HAP-1 (cell line): ENCODE results near the gene ZDHHC13.

Source experiments
- DNase-seq, 2 experiments: peaks; one replicate each; pipeline ENCODE4 v3.0.0-alpha.2; 2016 to 2020; ENCODE audit warnings: low spot score in 2 of 2
- H3K27me3 ChIP-seq: fragments of 250-450 bp; sonication (Bioruptor Pico); 2 replicates; pipeline ENCODE4 v1.5.1; 2020; ENCODE audit warnings: low read depth, mild to moderate bottlenecking, moderate library complexity
- H3K36me3 ChIP-seq: fragments of 250-450 bp; sonication (Bioruptor Pico); replicated peaks from 2 replicates; pipeline ENCODE4 v1.5.1; 2020; ENCODE audit warnings: mild to moderate bottlenecking
- H3K4me1 ChIP-seq: fragments of 250-450 bp; sonication (Bioruptor Pico); 2 replicates; pipeline ENCODE4 v1.5.1; 2020; ENCODE audit warnings: mild to moderate bottlenecking
- H3K4me3 ChIP-seq: fragments of 250-450 bp; sonication (Bioruptor Pico); 2 replicates; pipeline ENCODE4 v1.5.1; 2020; ENCODE audit warnings: mild to moderate bottlenecking, moderate library complexity
- H3K9me3 ChIP-seq: fragments of 250-450 bp; sonication (Bioruptor Pico); 2 replicates; pipeline ENCODE4 v1.5.1; 2020; ENCODE audit warnings: mild to moderate bottlenecking, moderate library complexity
- in situ Hi-C: fragments of 300-500 bp; cut with MboI; formaldehyde crosslinking; loops from 3 replicates; pipeline ENCODE4 v1.14.3; 2020; ENCODE audit warnings: low sequenced_read_pairs, inconsistent platforms, mixed read lengths

ZDHHC13 gene

DNA sequence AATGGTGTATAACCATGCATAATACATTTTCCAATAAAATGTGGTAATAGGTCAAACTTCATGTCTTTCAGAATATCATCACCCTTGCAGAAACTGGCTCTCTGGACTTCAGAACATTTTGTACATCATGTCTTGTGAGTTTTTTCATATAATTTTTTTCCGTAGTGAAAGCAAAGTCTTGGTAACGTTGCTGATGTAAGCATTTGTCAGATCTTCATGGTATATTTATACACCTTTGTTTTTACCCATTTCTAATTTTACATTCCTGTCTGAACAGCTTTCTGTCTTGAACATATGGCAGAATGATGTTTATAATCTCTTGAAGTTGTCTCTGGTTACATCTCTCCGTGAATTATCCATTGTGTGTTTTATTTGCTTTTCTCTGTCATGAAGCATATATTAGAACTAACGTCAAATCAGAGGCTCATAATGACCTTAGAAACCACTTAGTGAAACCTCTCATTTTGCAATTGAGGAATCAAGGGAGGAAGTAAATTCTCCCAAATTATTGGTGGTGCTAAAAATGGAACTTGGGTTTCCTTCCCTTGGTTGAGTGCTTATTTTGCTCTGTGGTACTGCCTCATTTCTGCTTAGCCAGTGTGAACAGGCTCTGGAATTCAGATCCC, 47.4 kb downstream of the ZDHHC13 start:
- Histone ChIP-seq H3K9me3 (no peaks in the 10 kb centered on the region), H3K4me1 (no peaks in the 10 kb centered on the region), H3K27me3 (no peaks in the 10 kb centered on the region), H3K36me3 (peaks cover 32% of the 10 kb centered on the region), H3K4me3 (no peak overlapping the region)
- DNase-seq = no peak
- in situ Hi-C loops = no loop called here

DNA sequence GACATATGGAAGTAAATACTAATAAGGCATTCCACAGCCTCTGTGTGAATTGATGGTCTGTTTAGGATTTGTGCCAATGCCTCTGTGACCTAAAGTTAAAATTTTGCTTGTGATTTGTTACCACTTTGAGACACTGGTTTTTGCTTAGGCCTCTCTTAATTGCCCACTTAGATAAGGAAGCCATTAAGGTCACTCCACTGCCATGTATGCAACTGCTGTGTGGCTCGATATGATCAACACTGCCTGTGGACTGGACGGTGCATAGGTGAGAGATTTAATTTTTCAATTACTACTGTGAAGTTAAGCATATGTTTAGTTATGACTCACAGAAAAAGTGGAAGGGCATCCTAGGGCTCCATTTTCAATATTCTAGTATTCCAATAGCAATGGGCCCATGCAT, 47.9 kb downstream of the ZDHHC13 start:
- peaks cover 32% of the 10 kb centered on the region for H3K36me3 ChIP-seq
- no peak for DNase-seq
- H3K4me3 ChIP-seq = no peak overlapping the region

DNA sequence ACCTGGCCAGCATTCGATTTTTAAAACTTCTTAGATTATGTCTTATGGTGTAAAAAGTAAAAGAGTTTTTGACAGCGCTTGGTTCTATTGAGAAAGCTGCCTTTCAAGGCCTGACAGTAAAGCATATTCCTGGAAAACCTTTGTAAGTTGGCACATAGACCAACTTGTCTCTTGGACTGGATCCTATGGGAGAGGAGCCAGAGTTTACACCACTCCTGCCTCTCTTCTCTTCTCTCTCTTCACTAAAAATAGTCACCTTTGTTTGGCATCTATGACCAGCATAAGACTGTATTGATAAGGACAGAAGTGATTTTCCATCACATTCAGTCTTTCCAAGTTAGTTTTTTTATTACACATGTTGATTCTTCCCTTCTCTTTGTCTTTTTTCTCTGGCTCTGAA, 51.1 kb downstream of the ZDHHC13 start:
- Histone ChIP-seq H3K27me3 (no peaks in the 10 kb centered on the region), H3K4me1 (no peaks in the 10 kb centered on the region), H3K9me3 (no peaks in the 10 kb centered on the region), H3K36me3 (peaks cover 38% of the 10 kb centered on the region), H3K4me3 (no peak overlapping the region)
- in situ Hi-C loops = no loop called here
- DNase-seq = no peak

More for the DNA sequence above, 47.9 kb downstream of the ZDHHC13 start:
- no peaks in the 10 kb centered on the region for H3K4me1 ChIP-seq
- in situ Hi-C loops = no loop called here
- H3K27me3 ChIP-seq = no peaks in the 10 kb centered on the region
- H3K9me3 ChIP-seq = no peaks in the 10 kb centered on the region

DNA sequence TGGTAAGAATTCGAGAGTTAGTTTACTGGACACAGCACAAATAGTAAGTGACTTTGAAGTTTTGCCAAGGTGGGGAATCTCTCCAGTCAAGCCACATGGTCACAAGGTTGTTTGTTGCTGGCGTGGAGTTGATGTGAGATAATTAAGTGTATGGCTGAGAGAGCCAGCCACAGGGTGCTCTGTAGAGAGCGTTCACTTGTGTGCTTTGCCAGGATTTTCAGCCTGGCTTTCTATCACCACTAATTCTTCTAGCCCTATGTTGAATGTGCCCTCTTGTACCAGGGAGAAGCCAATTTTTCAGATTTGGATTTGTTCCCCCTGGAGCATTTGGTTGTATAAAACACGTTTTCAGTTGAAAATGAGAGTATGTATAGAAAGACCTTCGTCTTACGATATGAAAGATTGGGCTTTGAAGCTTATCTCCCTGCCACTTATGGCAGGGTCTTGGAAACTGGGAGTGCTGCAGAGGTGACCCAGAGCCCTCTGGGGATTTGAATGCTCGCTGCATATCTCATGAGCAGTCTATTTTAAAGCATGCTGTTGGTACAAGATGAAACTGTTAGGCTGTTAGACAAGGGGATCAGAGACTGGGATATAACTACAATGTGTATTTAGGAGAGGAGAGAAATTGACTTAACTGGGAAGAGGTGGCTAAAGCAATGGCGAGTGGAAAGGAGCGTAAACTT, 56.2 kb downstream of the ZDHHC13 start:
- H3K36me3 ChIP-seq = peaks cover 12% of the 10 kb centered on the region
- H3K4me3 ChIP-seq = no peak overlapping the region
- no peaks in the 10 kb centered on the region for H3K4me1 ChIP-seq
- H3K27me3 ChIP-seq = no peaks in the 10 kb centered on the region
- DNase-seq = no peak
- in situ Hi-C loops = no loop called here
- no peaks in the 10 kb centered on the region for H3K9me3 ChIP-seq

DNA sequence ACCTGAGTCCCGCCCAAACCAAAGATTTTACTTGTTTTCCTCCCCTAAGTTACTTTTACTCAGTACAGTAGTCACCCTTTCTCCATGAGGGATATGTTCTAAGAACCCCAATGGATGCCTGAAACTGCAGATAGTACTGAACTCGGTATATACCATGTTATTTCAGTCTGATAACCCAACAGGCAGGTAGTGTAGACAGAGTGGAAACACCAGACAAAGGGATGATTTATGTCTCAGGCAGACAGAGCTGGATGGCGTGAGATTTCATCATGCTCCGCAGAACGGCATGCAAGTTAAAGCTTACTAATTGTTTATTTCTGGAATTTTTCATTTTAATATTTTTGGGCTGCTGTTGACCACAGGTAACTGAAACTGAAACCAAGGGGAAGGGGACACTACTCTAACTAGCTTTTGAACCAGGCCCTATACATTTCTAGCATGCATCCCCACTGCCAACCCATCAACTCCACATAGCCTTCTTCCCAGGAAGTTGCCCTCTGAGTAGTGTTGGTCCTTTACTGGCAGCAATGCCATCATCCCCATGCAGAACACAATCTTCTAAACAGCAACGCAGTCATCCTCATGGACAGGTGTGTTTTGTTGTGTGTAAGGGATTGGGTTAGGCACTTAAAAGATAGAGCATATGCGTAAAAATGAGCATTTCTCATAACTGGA, 57.1 kb downstream of the ZDHHC13 start:
- in situ Hi-C loops = no loop called here
- no peaks in the 10 kb centered on the region for H3K9me3 ChIP-seq
- H3K4me1 ChIP-seq = no peaks in the 10 kb centered on the region
- H3K36me3 ChIP-seq = peaks cover 8% of the 10 kb centered on the region
- DNase-seq = no peak
- no peaks in the 10 kb centered on the region for H3K27me3 ChIP-seq
- H3K4me3 ChIP-seq = no peak overlapping the region

DNA sequence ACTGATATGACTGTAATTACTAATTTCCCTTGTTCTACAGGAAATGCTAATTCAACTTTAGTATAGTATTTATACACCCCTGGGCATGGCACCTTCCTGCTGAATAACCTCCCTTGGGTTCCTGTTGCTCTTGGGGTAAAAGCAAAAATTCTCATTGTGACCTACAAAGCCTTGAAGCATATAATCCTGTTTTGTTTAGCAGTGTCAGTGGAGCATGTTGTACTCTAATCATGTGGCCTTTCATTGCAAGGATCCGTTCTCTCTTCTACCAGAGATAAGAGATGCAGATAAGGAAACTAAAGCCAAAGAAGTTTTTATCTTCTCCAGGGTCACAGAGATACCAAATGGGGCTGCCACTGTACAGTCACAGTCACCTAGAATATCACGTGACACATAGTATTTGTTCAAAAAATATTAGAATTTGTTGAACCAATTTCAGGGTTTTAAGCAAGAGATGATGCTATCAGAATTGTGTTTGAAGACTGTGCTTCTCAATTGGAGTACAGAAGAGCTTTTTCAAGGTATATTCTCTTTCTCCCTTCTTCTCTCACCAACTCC, 59.7 kb downstream of the ZDHHC13 start:
- in situ Hi-C loops = no loop called here
- peaks cover 5% of the 10 kb centered on the region for H3K4me1 ChIP-seq
- H3K36me3 ChIP-seq = peaks cover 8% of the 10 kb centered on the region; the same call in 1 of the 2 replicates
- no peak overlapping the region for H3K4me3 ChIP-seq
- DNase-seq = no peak
- H3K9me3 ChIP-seq = no peaks in the 10 kb centered on the region
- H3K27me3 ChIP-seq = no peaks in the 10 kb centered on the region

DNA sequence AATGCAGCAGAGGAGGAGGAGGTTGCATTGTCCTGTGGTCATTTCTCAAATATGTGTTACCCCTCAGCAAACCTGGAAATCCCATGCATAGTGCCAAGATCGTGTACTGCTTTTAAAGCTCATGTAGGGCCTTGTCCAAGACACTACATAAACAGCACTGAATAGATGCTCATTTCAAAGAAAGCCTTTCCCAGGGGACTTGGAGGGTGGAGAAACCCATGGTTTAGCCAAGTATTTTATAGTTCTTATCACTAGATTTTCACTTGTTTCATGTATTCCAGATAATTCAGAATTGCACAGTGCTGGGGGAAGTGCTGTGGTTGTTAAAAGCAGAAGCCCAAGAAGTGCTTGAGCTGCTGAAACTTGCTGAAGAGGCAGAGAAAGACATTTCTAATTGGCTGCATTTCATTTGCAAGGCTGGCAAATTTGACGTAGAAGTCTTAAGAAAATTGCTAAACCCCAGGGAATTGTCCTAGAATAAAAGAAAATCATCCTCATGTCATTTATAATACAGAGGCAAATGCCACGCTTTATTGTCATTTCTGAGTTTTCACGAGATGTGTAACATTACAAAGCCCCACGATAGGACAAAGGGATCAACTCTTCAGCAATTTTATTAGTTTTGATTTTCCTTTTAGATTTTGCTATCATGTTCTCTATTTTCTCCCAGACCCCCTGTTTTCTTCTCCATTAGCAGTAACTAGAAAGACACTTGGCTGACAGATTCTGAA, 64.7 kb downstream of the ZDHHC13 start:
- peaks cover 12% of the 10 kb centered on the region for H3K4me1 ChIP-seq
- DNase-seq = peak in 1 of 2 experiments; percentile 53
- no peak overlapping the region for H3K4me3 ChIP-seq
- no peaks in the 10 kb centered on the region for H3K27me3 ChIP-seq
- in situ Hi-C loops = no loop called here
- 0 out of 2 replicates have a peak, but pooled peaks cover 2% of the 10 kb centered on the region for H3K36me3 ChIP-seq
- no peaks in the 10 kb centered on the region for H3K9me3 ChIP-seq

DNA sequence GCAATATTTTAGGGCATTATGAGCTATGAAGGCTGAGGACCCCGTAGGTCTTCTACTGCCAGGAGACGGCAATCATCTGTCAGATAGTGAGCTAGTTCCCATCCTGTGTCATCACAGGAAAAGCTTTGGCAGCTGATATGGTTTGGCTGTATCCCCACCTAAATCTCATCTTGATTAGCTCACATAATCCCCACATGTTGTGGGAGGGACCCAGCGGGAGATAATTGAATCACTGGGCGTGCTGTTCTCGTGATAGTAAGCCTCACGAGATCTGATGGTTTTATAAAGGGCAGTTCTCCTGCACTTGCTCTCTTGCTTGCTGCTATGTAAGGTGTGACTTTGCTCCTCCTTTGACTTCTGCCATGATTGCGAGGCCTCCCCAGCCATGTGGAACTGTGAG, 66.7 kb downstream of the ZDHHC13 start:
- no peak for DNase-seq
- H3K4me1 ChIP-seq = peaks cover 27% of the 10 kb centered on the region
- H3K9me3 ChIP-seq = no peaks in the 10 kb centered on the region
- in situ Hi-C loops = no loop called here
- no peaks in the 10 kb centered on the region for H3K27me3 ChIP-seq
- no peak overlapping the region for H3K4me3 ChIP-seq
- no peaks in the 10 kb centered on the region for H3K36me3 ChIP-seq

DNA sequence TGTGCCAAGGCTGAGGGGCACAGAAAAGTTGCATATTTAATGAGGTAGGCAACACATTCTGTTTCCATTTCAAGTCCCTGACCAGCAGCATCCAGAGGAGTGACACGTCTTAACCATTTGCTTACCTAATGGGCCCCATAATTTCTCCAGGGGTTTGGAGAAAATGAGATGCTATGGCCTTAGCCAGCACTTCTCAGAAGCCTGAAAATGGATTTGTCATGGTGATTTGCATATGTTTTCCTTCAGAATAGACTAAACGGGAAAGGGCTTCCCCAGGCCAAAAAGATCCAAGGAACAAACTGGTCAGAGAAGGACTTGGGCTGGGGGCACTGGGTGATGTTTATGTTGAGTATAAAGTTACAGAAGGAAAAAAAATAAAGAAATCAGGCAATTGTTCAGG, 68.1 kb downstream of the ZDHHC13 start:
- Histone ChIP-seq H3K9me3 (no peaks in the 10 kb centered on the region), H3K36me3 (no peaks in the 10 kb centered on the region), H3K4me1 (peaks cover 34% of the 10 kb centered on the region), H3K27me3 (no peaks in the 10 kb centered on the region), H3K4me3 (no peak overlapping the region)
- DNase-seq = no peak
- in situ Hi-C loops = no loop called here

DNA sequence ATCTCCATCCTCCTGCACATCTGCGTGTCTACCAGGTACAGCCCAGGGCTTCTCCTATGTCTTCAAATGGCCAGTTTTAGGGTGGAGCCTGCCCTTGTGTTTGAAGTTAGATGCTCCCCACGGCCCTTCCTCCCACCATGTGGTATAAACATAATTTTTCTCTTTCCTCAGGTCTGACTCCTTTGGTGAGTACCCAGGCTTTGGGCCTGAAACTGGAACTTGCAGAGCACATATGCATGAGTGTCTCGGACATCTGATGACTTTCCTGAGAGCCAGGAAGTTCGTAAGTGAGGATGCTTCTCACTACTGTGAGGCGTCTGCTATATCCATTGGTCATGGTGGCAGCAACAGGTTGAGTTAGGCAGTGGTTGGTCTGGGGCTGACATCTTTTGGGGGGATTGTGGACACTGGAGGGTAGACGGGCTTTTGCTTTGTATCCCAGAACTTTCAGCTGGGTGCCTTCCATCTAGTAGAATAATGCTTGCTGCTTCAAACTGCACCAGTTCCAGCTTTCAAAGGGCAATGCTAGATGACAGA, 68.6 kb downstream of the ZDHHC13 start:
- Histone ChIP-seq H3K4me1 (peaks cover 34% of the 10 kb centered on the region), H3K27me3 (no peaks in the 10 kb centered on the region), H3K9me3 (no peaks in the 10 kb centered on the region), H3K4me3 (no peak overlapping the region), H3K36me3 (no peaks in the 10 kb centered on the region)
- no peak for DNase-seq
- in situ Hi-C loops = no loop called here

DNA sequence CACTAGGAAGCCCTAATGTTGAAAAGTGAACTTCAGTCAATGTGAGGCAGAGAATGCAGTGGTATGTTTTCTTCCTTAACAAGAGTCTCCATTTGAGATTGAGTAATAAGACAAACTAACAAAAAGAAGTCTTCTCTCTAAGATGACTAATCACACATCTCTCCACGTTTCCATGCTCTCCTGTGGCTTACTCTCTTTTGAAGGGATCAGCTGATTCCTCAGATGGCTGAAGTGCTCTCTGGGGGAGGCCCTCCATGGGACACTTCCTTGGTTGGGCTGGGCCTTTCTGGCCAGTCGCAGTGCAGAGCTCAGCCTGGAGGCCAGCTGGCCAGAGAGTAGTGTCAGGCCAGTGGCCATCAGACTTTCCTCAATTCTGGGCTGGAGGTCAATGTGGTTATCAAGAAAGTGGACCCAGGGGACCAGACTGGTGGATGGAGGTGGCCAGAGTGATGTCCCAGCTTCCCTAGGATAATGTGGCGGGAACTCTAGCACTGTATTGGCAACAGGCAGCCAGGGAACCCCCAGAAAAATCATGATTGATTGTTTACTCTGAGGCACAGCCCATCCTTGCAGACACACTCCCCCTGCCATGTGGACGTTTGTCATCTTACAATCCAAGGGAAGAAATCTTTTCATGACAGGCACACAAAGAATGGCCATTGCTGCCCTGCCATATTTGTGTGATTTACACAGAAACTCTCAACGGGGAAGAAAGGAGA, 70.3 kb downstream of the ZDHHC13 start:
- Histone ChIP-seq H3K27me3 (no peaks in the 10 kb centered on the region), H3K4me3 (no peak overlapping the region), H3K9me3 (no peaks in the 10 kb centered on the region), H3K4me1 (peaks cover 24% of the 10 kb centered on the region), H3K36me3 (no peaks in the 10 kb centered on the region)
- in situ Hi-C loops = no loop called here
- DNase-seq = peak in 1 of 2 experiments; percentile 74

DNA sequence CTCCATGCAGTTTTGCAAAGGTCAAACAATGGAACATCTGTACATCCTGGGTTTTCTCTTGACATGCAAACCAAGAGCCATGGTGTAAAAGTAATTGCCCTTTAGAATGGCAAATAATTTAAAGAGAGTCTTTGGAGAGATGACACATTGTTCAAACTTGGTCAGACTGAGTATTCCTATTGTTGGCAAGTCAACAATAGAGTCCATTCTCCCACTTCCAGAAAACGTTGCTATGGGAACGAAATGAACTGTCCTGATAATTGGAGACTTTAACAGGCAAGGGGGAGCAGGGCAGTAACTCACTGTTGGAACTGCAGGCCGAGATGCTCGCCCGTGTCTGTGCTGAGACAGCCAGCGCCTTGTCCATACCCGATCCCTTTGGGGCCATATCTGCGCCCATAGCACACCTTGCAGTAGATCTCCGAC, 70.9 kb downstream of the ZDHHC13 start:
- no peaks in the 10 kb centered on the region for H3K9me3 ChIP-seq
- H3K27me3 ChIP-seq = no peaks in the 10 kb centered on the region
- no peaks in the 10 kb centered on the region for H3K36me3 ChIP-seq
- in situ Hi-C loops = no loop called here
- H3K4me1 ChIP-seq = peaks cover 23% of the 10 kb centered on the region
- peak; percentile 79 to 98 for DNase-seq
- no peak overlapping the region for H3K4me3 ChIP-seq
